Uterus (tissue), 2 donors: ENCODE measurements around the gene TFB1M.

ENCODE experiments used
- CTCF ChIP-seq, 4 experiments: fragments of 200-600 bp in 2 of 4; fragments of 450-650 bp in 2 of 4; sonication (generic) in 2 of 4; IDR thresholded peaks; one replicate each; pipeline ENCODE4 v1.5.1; 2016 to 2019; ENCODE audit warnings: antibody characterized with exemption in 4 of 4, mild to moderate bottlenecking in 2 of 4, moderate library complexity in 1 of 4
- POLR2A ChIP-seq, 2 donors: fragments of 450-650 bp; IDR thresholded peaks; one replicate each; pipeline ENCODE4 v1.6.1; 2016; ENCODE audit warnings: antibody characterized with exemption in 2 of 2, mild to moderate bottlenecking in 1 of 2, moderate library complexity in 1 of 2

- TF ChIP-seq CTCF (IDR thresholded peaks at IDR 0.05) (no peak), POLR2A (IDR thresholded peaks at IDR 0.05) (no peak)
Measured at GRCh38 chr6:155352130-155352420, 37.8 kb upstream of the TFB1M start.
